ENCODE data around the gene CACYBP.

- TF ChIP-seq CTCF (conservative IDR thresholded peaks at IDR 0.05; ENCODE audit: low read depth, low read length): no peak
- no peak for TF ChIP-seq EZH2 (IDR thresholded peaks at IDR 0.05; ENCODE audit: low read length, unreplicated experiment)
- no peak for TF ChIP-seq EZH2phosphoT487 (IDR thresholded peaks at IDR 0.05; ENCODE audit: borderline replicate concordance, low read length)
Measured at GRCh38 chr1:175019524-175019923, 19.8 kb downstream of the CACYBP start.

Data from PC-3 (cell line).